ENCODE results near the gene CAMKK2. TPM values are rescaled to one million over a fixed set of nuclear protein-coding genes. Genes with fewer than 3 reads are reported as not detected.

The CAMKK2 gene
- total and polyA plus RNA-seq, 2 donors (not counting 1 experiment from before 2014, with no cell fraction given), result 19.3 to 26.4 TPM

GRCh38 chr12:121238604-121239350 is 57.7 kb downstream of the CAMKK2 start:
- Histone ChIP-seq H4K20me1 (ENCODE audit: control insufficient read depth, extremely low read depth, insufficient read depth, low read length) (no peaks in the 10 kb centered on the region), H2AFZ (ENCODE audit: low read length) (no peak overlapping the region), H3K4me2 (ENCODE audit: extremely low read depth, insufficient read depth, low read length) (no peak overlapping the region), H3K4me1 (ENCODE audit: control insufficient read depth, extremely low read depth, insufficient read depth, low read length) (peaks cover 5% of the 10 kb centered on the region), H3K4me3 (replicated peaks in 1 of 4; ENCODE audit: control extremely low read depth in 1 of 4, insufficient read depth in 1 of 4, low read depth in 3 of 4, low read length in 4 of 4) (no peak overlapping the region), H3K36me3 (ENCODE audit: control insufficient read depth, insufficient read depth, low read length) (peaks cover 6% of the 10 kb centered on the region), H3K9ac (ENCODE audit: insufficient read depth, low read length) (no peak overlapping the region), H3K9me3 (ENCODE audit: control insufficient read depth, insufficient read depth, low read depth, low read length) (no peaks in the 10 kb centered on the region), H3K27me3 (ENCODE audit: control insufficient read depth, insufficient read depth, low read length) (no peaks in the 10 kb centered on the region), H3K27ac (ENCODE audit: insufficient read depth, low read length) (no peak overlapping the region), H3K79me2 (ENCODE audit: control insufficient read depth, insufficient read depth, low read length) (no peaks in the 10 kb centered on the region)
- DNase-seq (ENCODE audit: low read depth in 2 of 2), result no peak
- TF ChIP-seq EZH2 (IDR thresholded peaks at IDR 0.05; ENCODE audit: low read length, missing control alignments), result no peak
- TF ChIP-seq CTCF (conservative IDR thresholded peaks at IDR 0.05 in 1 of 2, IDR thresholded peaks at IDR 0.05 in 1 of 2; ENCODE audit: low read depth in 1 of 2, low read length in 2 of 2), result no peak

- Histone ChIP-seq H3K4me2 (ENCODE audit: extremely low read depth, insufficient read depth, low read length) (no peak overlapping the region), H2AFZ (ENCODE audit: low read length) (no peak overlapping the region), H3K9ac (ENCODE audit: insufficient read depth, low read length) (no peak overlapping the region), H3K36me3 (ENCODE audit: control insufficient read depth, insufficient read depth, low read length) (peaks cover 5% of the 10 kb centered on the region), H3K27me3 (ENCODE audit: control insufficient read depth, insufficient read depth, low read length) (no peaks in the 10 kb centered on the region), H3K27ac (ENCODE audit: insufficient read depth, low read length) (no peak overlapping the region), H3K4me1 (ENCODE audit: control insufficient read depth, extremely low read depth, insufficient read depth, low read length) (peaks cover 5% of the 10 kb centered on the region), H4K20me1 (ENCODE audit: control insufficient read depth, extremely low read depth, insufficient read depth, low read length) (no peaks in the 10 kb centered on the region), H3K4me3 (replicated peaks in 1 of 4; ENCODE audit: control extremely low read depth in 1 of 4, insufficient read depth in 1 of 4, low read depth in 3 of 4, low read length in 4 of 4) (no peak overlapping the region), H3K79me2 (ENCODE audit: control insufficient read depth, insufficient read depth, low read length) (no peaks in the 10 kb centered on the region), H3K9me3 (ENCODE audit: control insufficient read depth, insufficient read depth, low read depth, low read length) (no peaks in the 10 kb centered on the region)
- DNase-seq (ENCODE audit: low read depth in 2 of 2), result no peak
- TF ChIP-seq EZH2 (IDR thresholded peaks at IDR 0.05; ENCODE audit: low read length, missing control alignments) (no peak), CTCF (conservative IDR thresholded peaks at IDR 0.05 in 1 of 2, IDR thresholded peaks at IDR 0.05 in 1 of 2; ENCODE audit: low read depth in 1 of 2, low read length in 2 of 2) (no peak)
Measured at GRCh38 chr12:121238086-121238485, 58.4 kb downstream of the CAMKK2 start.

- H3K27me3 ChIP-seq (ENCODE audit: control insufficient read depth, insufficient read depth, low read length), result no peaks in the 10 kb centered on the region
- TF ChIP-seq EZH2 (IDR thresholded peaks at IDR 0.05; ENCODE audit: low read length, missing control alignments) (no peak), CTCF (conservative IDR thresholded peaks at IDR 0.05 in 1 of 2, IDR thresholded peaks at IDR 0.05 in 1 of 2; ENCODE audit: low read depth in 1 of 2, low read length in 2 of 2) (no peak)
- DNase-seq (ENCODE audit: low read depth in 2 of 2), result no peak
- no peak overlapping the region for H3K4me3 ChIP-seq (replicated peaks in 1 of 4; ENCODE audit: control extremely low read depth in 1 of 4, insufficient read depth in 1 of 4, low read depth in 3 of 4, low read length in 4 of 4)
- H4K20me1 ChIP-seq (ENCODE audit: control insufficient read depth, extremely low read depth, insufficient read depth, low read length), result no peaks in the 10 kb centered on the region
- H3K9me3 ChIP-seq (ENCODE audit: control insufficient read depth, insufficient read depth, low read depth, low read length), result no peaks in the 10 kb centered on the region
- peaks cover 5% of the 10 kb centered on the region for H3K4me1 ChIP-seq (ENCODE audit: control insufficient read depth, extremely low read depth, insufficient read depth, low read length)
- peaks cover 6% of the 10 kb centered on the region for H3K36me3 ChIP-seq (ENCODE audit: control insufficient read depth, insufficient read depth, low read length)
- H2AFZ ChIP-seq (ENCODE audit: low read length), result no peak overlapping the region
- no peak overlapping the region for H3K9ac ChIP-seq (ENCODE audit: insufficient read depth, low read length)
- H3K4me2 ChIP-seq (ENCODE audit: extremely low read depth, insufficient read depth, low read length), result no peak overlapping the region
- no peaks in the 10 kb centered on the region for H3K79me2 ChIP-seq (ENCODE audit: control insufficient read depth, insufficient read depth, low read length)
- H3K27ac ChIP-seq (ENCODE audit: insufficient read depth, low read length), result no peak overlapping the region
Measured at GRCh38 chr12:121237415-121237814, 59.1 kb downstream of the CAMKK2 start.

All from fibroblast of lung (primary cell).